Endothelial cell of umbilical vein (primary cell): Measurements from ENCODE around the gene ALKBH7. TPM values are rescaled to one million over a fixed set of nuclear protein-coding genes. Genes with fewer than 3 reads are reported as not detected.

Source experiments
- BruUV-seq: library from RNA; stranded (reverse); fragments of 400-500 nt; replicated peaks from 2 replicates; lab custom pipeline; 2021; lab: Mats Ljungman, UMichigan
- CTCF ChIA-PET: fragments of 300-600, 350-600 bp; sonication (Branson Sonifier 250); formaldehyde crosslinking; loops from one replicate; lab custom pipeline; 2021; ENCODE audit warnings: antibody characterized with exemption, inconsistent platforms; lab: Charles Lee
- POLR2A ChIA-PET: fragments of 300-600, 350-600 bp; sonication (Branson Sonifier 250); formaldehyde crosslinking; loops from one replicate; lab custom pipeline; 2021; ENCODE audit warnings: antibody characterized with exemption, inconsistent platforms; lab: Charles Lee
- DNase-seq: peaks from one replicate; pipeline ENCODE4 v3.0.0-alpha.2; 2011; ENCODE audit warnings: low read depth, low spot score
- FAIRE-seq: peaks from 2 replicates; lab custom pipeline; 2011; peaks lifted over from hg19 to GRCh38; lab: Jason Lieb, UNC
- H2AFZ ChIP-seq: 2 replicates; pipeline ENCODE4 v1.6.0; 2012; ENCODE audit warnings: low read depth, low read length, control low read depth, inconsistent platforms
- H3K27ac ChIP-seq: 2 replicates; pipeline ENCODE4 v1.5.1; 2011; ENCODE audit warnings: low read depth, mild to moderate bottlenecking, control low read depth, low read length, moderate library complexity; ENCODE audit not compliant: insufficient read depth
- H3K27me3 ChIP-seq, 2 experiments: 2 replicates each; pipeline versions ENCODE4 v1.6.0 to v1.6.1; 2011; ENCODE audit warnings: low read length in 2 of 2, mixed read lengths in 1 of 2; ENCODE audit not compliant: control insufficient read depth in 2 of 2, insufficient read depth in 2 of 2
- H3K36me3 ChIP-seq, 2 experiments: 2 replicates in 1 of 2; 3 replicates in 1 of 2; pipeline ENCODE4 v1.5.1; 2011; ENCODE audit warnings: low read length in 2 of 2, mild to moderate bottlenecking in 1 of 2, moderate library complexity in 1 of 2; ENCODE audit not compliant: control insufficient read depth in 2 of 2, insufficient read depth in 2 of 2; ENCODE audit errors: extremely low read depth in 1 of 2
- H3K4me1 ChIP-seq: 3 replicates; pipeline ENCODE4 v1.5.1; 2011; ENCODE audit warnings: mild to moderate bottlenecking, low read length; ENCODE audit not compliant: control insufficient read depth, insufficient read depth; ENCODE audit errors: extremely low read depth
- H3K4me2 ChIP-seq: 2 replicates; pipeline ENCODE4 v1.6.1; 2011; ENCODE audit warnings: low read length, control low read depth, mixed read lengths; ENCODE audit not compliant: insufficient read depth
- H3K4me3 ChIP-seq, 3 experiments: fragments of 200-600 bp in 1 of 3; sonication (generic), shearing (Covaris generic) in 1 of 3; replicated peaks in 1 of 3; 2 replicates each; pipeline ENCODE4 v1.5.1; 2011 to 2016; ENCODE audit warnings: control low read depth in 3 of 3, low read length in 3 of 3, mild to moderate bottlenecking in 2 of 3, inconsistent platforms in 1 of 3, low read depth in 1 of 3, moderate library complexity in 1 of 3; ENCODE audit not compliant: insufficient read depth in 1 of 3
- H3K79me2 ChIP-seq: 2 replicates; pipeline ENCODE4 v1.6.0; 2012; ENCODE audit warnings: low read length, inconsistent platforms; ENCODE audit not compliant: control insufficient read depth, insufficient read depth
- H3K9ac ChIP-seq: replicated peaks from 2 replicates; pipeline ENCODE3; 2011; ENCODE audit warnings: low read length, control low read depth; ENCODE audit not compliant: insufficient read depth; ENCODE audit errors: extremely low read depth
- H3K9me1 ChIP-seq: replicated peaks from 3 replicates; pipeline ENCODE4 v1.6.0; 2011; ENCODE audit warnings: mild to moderate bottlenecking, low read length; ENCODE audit not compliant: control insufficient read depth, insufficient read depth; ENCODE audit errors: extremely low read depth
- H3K9me3 ChIP-seq: replicated peaks from 2 replicates; pipeline ENCODE4 v1.5.1; 2012; ENCODE audit warnings: low read length, inconsistent platforms; ENCODE audit not compliant: control insufficient read depth, insufficient read depth
- H4K20me1 ChIP-seq: replicated peaks from 2 replicates; pipeline ENCODE3; 2011; ENCODE audit warnings: mild to moderate bottlenecking, low read length; ENCODE audit not compliant: control insufficient read depth, insufficient read depth; ENCODE audit errors: extremely low read depth
- CTCF ChIP-seq, 2 donors: IDR thresholded peaks; 1 replicate in 1 of 2; 2 replicates in 1 of 2; pipeline ENCODE4 v1.5.1; 2011; ENCODE audit warnings: low read length in 2 of 2, mild to moderate bottlenecking in 2 of 2, moderate library complexity in 2 of 2, control low read depth in 1 of 2, inconsistent platforms in 1 of 2, low read depth in 1 of 2; ENCODE audit not compliant: insufficient read depth in 1 of 2; ENCODE audit errors: extremely low read depth in 1 of 2
- GATA2 ChIP-seq: IDR thresholded peaks from 2 replicates; pipeline ENCODE4 v1.7.0; 2011; ENCODE audit warnings: low read depth, mild to moderate bottlenecking, moderate library complexity, mixed read lengths, low read length; ENCODE audit not compliant: insufficient read length, insufficient read depth
- JUN ChIP-seq: IDR thresholded peaks from 2 replicates; pipeline ENCODE4 v1.6.1; 2011; ENCODE audit warnings: borderline replicate concordance, low read depth; ENCODE audit not compliant: insufficient read length, insufficient read depth
- dilution Hi-C: fragments of 300-500 bp; cut with MboI; formaldehyde crosslinking; loops from one replicate; pipeline ENCODE4 v1.15.0; 2019; ENCODE audit warnings: low sequenced_read_pairs; ENCODE audit not compliant: extremely low pct_ligation_motif_present
- intact Hi-C: fragments of 100-400 bp; cut with micrococcal nuclease; formaldehyde crosslinking; loops from one replicate; pipeline ENCODE4 v1.10.0; 2022
- polyA plus RNA-seq, 4 experiments: library from polyadenylated mRNA; depleted of rRNA in 3 of 4; stranded (reverse) in 3 of 4; unstranded in 1 of 4; fragments of >200 nt; gene quantifications; 2 replicates each; pipeline versions ENCODE4 v1.2.1 to v1.2.3, GENCODE V29; 2011 to 2012; ENCODE audit warnings: missing spikeins in 1 of 4
- total RNA-seq: library from RNA; stranded (reverse); gene quantifications from 2 replicates; pipeline ENCODE4 v1.2.3, GENCODE V29; 2021

The ALKBH7 gene
- total and polyA plus RNA-seq, 2 donors (not counting 3 experiments of a cell fraction or from before 2014, with no cell fraction given): 48.8 to 59.4 TPM

- intact Hi-C loops: no loop called here
Observed at GRCh38 chr19:6364353-6364752, 8.2 kb upstream of the ALKBH7 start.

More at GRCh38 chr19:6364353-6364752, 8.2 kb upstream of the ALKBH7 start:
- Histone ChIP-seq H3K79me2 (peaks cover 13% of the 10 kb centered on the region), H2AFZ (no peak overlapping the region), H4K20me1 (no peaks in the 10 kb centered on the region), H3K4me3 (no peak overlapping the region), H3K9ac (no peak overlapping the region), H3K9me3 (no peaks in the 10 kb centered on the region), H3K27me3 (no peaks in the 10 kb centered on the region), H3K4me1 (peaks cover 7% of the 10 kb centered on the region), H3K27ac (no peak overlapping the region), H3K9me1 (no peaks in the 10 kb centered on the region), H3K4me2 (no peak overlapping the region), H3K36me3 (peaks cover 5 to 23% of the 10 kb centered on the region in 2 experiments)
- no TSS peak for BruUV-seq
- ChIA-PET CTCF (interaction anchor here (1.3 kb wide), 1 partner anchor 8 kb away, joined by 5 read pairs; the partner anchor contains the start of gene ALKBH7), POLR2A (no interaction called here)
- DNase-seq (no peak), FAIRE-seq (no peak)
- no peak for TF ChIP-seq CTCF (IDR thresholded peaks at IDR 0.05; ENCODE audit: extremely low read depth in 1 of 2, insufficient read depth in 1 of 2, low read depth in 1 of 2, low read length in 2 of 2)
- no peak for TF ChIP-seq GATA2
- no peak for TF ChIP-seq JUN
- dilution Hi-C loops: no loop called here
